Measurements from ENCODE around the gene IL17RA. TPM values are rescaled to one million over a fixed set of nuclear protein-coding genes. Genes with fewer than 3 reads are reported as not detected.
"Not testable (repeated sequence)": the region's sequence is repeated elsewhere in the genome, so short reads cannot be mapped to it uniquely, and the experiment has no call there.

Gene IL17RA
- 3.7 TPM for polyA plus RNA-seq (2012; ENCODE audit: insufficient read depth, insufficient read length, low read depth)

GRCh38 chr22:17084554-17085276 is at the start of gene IL17RA:
IL17RA (plus strand) TSS chr22:17085000; CDS start chr22:17085092, 92 bp downstream.
- TF ChIP-seq CTCF (IDR thresholded peaks at IDR 0.05; ENCODE audit: low read depth, low read length), result no peak
- no peaks in the 10 kb centered on the region for H3K9me3 ChIP-seq
- peaks cover 9% of the 10 kb centered on the region for H3K27me3 ChIP-seq
- H3K4me1 ChIP-seq, result no peaks in the 10 kb centered on the region
- peak within 1 kb of the TSS; percentile 56 for H3K4me3 ChIP-seq (ENCODE audit: low read depth, low read length)
- peak; percentile 87 for DNase-seq
- H3K36me3 ChIP-seq, result no peaks in the 10 kb centered on the region

- Histone ChIP-seq H3K4me1 (no peaks in the 10 kb centered on the region), H3K4me3 (ENCODE audit: low read depth, low read length) (no peak overlapping the region), H3K27me3 (no peaks in the 10 kb centered on the region), H3K9me3 (no peaks in the 10 kb centered on the region), H3K36me3 (no peaks in the 10 kb centered on the region)
- no peak for DNase-seq
- no peak for TF ChIP-seq CTCF (IDR thresholded peaks at IDR 0.05; ENCODE audit: low read depth, low read length)
These were observed 49.6 kb upstream of the IL17RA start for GRCh38 chr22:17035246-17035645.

GRCh38 chr22:17035976-17036841 is 48.6 kb upstream of the IL17RA start:
- not testable (repeated sequence) for H3K36me3 ChIP-seq; H3K4me1 ChIP-seq; H3K9me3 ChIP-seq; DNase-seq; H3K27me3 ChIP-seq; H3K4me3 ChIP-seq (ENCODE audit: low read depth, low read length)

- not testable (repeated sequence) for DNase-seq; H3K4me3 ChIP-seq (ENCODE audit: low read depth, low read length)
These were observed 47.7 kb upstream of the IL17RA start for GRCh38 chr22:17036842-17037711.

GRCh38 chr22:17043521-17043920 is 41.3 kb upstream of the IL17RA start:
- Histone ChIP-seq H3K27me3 (no peaks in the 10 kb centered on the region), H3K36me3 (no peaks in the 10 kb centered on the region), H3K9me3 (no peaks in the 10 kb centered on the region), H3K4me1 (no peaks in the 10 kb centered on the region), H3K4me3 (ENCODE audit: low read depth, low read length) (no peak overlapping the region)
- TF ChIP-seq CTCF (IDR thresholded peaks at IDR 0.05; ENCODE audit: low read depth, low read length), result no peak
- DNase-seq, result no peak

More at GRCh38 chr22:17036842-17037711, 47.7 kb upstream of the IL17RA start:
- not testable (repeated sequence) for H3K36me3 ChIP-seq, H3K4me1 ChIP-seq, H3K9me3 ChIP-seq, H3K27me3 ChIP-seq

GRCh38 chr22:17046566-17047348 is 38.0 kb upstream of the IL17RA start:
- Histone ChIP-seq H3K4me3 (ENCODE audit: low read depth, low read length) (no peak overlapping the region), H3K9me3 (no peaks in the 10 kb centered on the region), H3K36me3 (no peaks in the 10 kb centered on the region), H3K27me3 (no peaks in the 10 kb centered on the region), H3K4me1 (no peaks in the 10 kb centered on the region)
- DNase-seq, result no peak
- no peak for TF ChIP-seq CTCF (IDR thresholded peaks at IDR 0.05; ENCODE audit: low read depth, low read length)

Measured in BE2C (cell line).